Measurements from ENCODE around the gene THOC6.
"Not testable (repeated sequence)": the region's sequence is repeated elsewhere in the genome, so short reads cannot be mapped to it uniquely, and the experiment has no call there.

THOC6 gene

GRCh38 chr16:3057181-3058138, 33.6 kb downstream of the THOC6 start:
- no peak for DNase-seq

DNA sequence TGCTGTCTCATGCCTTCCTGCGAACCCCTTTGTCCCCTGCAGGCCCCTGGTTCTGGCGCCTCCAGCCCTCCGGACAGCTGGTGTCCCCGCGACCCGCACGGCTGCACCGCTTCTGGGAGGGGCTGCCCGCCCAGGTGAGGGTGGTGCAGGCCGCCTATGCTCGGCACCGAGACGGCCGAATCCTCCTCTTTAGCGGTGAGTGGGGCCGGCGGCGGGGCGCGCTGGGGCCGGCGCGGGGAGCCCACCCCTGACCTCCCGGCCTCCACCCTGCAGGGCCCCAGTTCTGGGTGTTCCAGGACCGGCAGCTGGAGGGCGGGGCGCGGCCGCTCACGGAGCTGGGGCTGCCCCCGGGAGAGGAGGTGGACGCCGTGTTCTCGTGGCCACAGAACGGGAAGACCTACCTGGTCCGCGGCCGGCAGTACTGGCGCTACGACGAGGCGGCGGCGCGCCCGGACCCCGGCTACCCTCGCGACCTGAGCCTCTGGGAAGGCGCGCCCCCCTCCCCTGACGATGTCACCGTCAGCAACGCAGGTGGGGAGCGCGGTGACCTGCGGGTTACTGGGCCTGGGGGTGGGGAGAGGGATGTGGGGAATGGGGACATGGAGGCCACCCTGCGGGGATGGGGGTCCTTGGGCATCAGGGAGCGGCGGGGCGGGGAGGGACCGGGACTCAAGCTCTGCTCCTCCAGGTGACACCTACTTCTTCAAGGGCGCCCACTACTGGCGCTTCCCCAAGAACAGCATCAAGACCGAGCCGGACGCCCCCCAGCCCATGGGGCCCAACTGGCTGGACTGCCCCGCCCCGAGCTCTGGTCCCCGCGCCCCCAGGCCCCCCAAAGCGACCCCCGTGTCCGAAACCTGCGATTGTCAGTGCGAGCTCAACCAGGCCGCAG, 34.5 kb downstream of the THOC6 start:
- DNase-seq: peak; percentile 55

GRCh38 chr16:3059041-3059722, 35.3 kb downstream of the THOC6 start:
- peak; percentile 79 for DNase-seq

DNA sequence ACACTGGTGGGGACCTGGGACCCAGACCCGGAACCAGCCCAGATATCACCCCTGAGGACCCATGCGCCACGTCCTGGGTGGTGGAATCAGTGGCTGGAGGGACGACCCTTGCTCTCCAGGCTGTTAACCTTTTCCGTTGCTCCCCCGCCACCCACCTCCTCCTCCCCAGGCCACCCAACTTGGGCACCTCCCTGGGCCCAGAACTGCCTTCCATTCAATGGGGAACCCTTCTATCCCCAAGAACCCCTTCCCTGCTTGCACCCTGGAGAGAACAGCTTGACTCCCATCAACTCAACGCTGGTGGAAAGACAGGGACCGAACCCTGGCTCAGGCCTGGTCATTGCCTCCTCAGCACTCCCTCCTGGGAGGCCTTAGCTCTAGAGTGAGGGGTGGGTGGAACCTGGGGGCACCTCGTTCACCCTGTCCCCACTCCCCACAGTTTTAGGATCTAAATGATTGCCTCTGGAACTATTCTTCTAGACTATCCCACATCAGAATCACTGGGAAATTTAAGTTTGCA, 35.9 kb downstream of the THOC6 start:
- DNase-seq: no peak

DNA sequence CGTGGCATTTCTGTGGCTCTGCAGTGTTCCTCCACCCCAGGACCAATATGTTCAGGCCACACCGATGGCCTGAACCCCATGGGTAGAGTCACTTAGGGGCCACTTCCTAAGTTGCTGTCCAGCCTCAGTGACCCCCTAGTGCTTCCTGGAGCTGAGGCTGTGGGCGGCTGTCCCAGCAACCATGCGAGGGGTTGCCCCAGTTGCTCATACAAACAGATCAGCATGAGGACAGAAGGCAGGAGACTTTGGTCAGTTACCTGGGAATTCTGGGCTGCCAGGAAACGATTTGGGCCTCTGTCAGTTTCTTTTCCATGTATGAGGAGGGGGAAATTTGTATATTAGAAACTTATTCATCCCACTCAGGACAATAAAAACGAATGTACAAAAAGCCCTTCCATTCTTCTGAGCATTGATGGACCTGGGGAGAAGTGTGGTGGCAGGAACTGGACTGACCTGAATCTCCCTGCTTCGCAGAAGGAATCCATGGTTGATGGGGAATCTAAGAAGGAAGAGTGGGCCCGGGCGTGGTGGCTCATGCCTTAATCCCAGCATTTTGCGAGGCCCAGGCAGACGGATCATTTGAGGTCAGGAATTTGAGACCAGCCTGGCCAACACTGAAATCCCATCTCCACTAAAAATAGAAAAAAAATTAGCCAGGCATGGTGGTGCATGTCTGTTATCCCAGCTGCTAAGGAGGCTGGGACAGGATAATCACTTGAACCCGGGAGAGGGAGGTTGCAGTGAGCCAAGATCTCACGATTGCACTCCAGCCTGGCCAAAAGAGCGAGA, 36.7 kb downstream of the THOC6 start:
- no peak for DNase-seq

DNA sequence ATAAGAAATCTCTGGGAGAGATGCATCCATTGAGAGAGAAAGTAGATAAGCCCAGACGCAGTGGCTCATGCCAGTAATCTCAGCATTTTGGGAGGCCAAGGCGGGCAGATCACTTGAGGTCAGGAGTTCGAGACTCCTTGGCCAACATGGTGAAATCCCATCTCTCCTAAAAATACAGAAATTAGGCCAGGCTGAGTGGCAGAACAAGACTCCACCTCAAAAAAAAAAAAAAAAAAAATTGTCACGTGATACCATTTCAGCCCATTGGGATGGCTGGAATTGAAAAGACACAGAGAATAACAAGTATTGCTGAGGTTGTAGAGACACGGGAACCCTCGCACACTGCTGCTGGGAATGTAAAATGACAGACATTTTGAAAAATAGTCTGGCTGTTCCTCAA, 38.7 kb downstream of the THOC6 start:
- DNase-seq: no peak

DNA sequence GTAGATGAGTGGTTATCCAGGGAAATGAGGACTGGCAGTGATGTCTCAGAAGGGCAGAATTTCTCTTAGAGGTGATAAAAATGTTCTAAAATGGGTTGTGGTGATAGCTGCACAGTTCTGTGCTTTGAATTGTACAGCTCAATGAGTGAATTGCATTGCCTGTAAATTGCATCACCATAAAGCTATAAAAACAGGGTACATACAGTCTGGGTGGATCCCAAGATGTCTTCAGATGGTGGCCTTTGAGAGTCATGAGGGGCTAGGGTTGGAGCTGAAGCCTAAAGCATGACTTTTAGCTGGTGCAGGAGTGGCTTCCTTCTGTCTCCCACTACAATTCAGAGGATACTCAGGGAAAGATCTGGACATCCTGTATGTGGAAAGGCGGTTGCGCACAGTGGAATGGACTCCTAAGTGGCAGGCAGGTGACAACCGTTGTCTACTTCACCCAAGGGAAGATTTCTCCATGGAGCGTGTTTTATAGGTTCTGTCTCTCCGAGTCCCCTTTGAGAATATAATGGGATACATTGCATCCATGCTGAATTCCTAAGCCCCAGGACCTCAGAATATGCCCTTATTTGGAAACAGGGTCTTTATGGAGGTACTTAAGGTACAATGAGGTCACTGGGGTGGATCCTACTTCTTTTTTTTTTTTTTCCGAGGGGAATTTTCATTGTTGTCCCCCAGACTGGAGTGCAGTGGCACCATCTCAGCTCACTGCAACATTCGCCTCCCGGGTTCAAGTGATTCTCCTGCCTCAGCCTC, 40.0 kb downstream of the THOC6 start:
- no peak for DNase-seq

DNA sequence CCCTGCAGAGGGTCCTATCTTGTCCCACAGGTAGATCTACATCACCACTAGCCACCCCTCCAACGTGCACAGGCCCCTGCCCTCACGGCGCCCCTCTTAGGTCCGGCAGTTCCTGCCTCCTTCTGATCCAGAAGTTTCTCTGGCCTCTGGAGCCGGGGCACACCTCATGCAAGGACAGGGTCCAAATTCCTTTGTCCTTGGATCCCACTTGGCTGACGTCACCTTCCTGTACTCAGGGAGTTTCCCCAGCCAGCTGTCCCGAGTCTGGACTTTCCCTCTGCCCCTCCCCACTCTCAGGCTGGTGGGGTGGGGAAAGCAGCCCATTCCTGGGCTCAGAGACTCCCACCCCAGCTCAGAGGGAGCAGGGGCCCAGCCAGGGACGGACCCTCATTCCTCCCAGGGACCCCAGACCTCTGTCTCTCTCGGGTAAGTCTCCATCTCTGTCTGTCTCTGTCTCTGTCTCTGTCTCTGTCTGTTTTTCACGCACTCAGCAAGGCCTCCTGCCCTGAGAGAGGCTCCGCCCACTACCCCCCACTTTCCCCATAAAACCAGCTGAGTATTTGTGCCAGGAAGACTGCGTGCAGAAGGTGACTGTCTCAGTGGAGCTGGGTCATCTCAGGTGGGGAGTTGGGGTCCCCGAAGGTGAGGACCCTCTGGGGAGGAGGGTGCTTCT, 41.4 kb downstream of the THOC6 start, which contains the start of gene IL32:
Gene IL32 (plus strand): TSS at position 572 of the 673 bp plus-strand sequence. CDS start 172 bp downstream, outside the sequence.
- no peak for DNase-seq

DNA sequence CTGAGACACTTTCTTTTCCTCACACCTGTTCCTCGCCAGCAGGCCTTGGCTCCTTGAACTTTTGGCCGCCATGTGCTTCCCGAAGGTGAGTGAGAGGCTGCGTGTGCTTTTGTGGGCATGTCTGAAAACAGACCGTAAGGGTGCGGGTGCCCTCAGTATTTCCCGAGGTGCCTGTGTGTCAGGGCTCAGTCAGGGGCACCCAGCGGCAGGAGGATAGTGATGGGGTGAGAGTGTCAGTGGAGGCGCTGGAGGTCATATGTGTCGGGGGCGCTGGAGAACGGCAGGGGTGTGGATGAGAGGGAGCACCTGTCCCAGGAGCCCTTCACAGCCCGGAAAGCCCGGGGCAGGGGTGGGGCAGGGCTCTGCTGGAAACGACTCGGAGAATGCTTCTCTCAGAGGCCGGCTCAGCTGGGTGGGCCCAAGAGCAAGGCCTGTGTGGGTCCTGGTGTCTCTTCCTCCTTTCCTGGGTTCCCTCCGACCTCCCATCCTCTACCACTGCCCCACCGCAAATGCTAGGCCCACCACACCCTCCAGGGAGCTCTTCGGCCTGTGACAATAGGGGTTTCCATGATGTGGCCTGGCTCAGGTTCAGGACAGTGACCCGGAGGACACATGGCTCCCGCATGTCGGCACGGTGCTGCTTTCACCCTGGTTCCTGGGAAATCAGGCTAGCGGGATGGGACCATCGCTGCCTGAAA, 42.1 kb downstream of the THOC6 start:
- DNase-seq: no peak

- no peak for DNase-seq
These were observed 42.6 kb downstream of the THOC6 start for GRCh38 chr16:3066440-3066748.

- no peak for DNase-seq
These were observed 44.7 kb downstream of the THOC6 start for GRCh38 chr16:3068487-3068886.

DNA sequence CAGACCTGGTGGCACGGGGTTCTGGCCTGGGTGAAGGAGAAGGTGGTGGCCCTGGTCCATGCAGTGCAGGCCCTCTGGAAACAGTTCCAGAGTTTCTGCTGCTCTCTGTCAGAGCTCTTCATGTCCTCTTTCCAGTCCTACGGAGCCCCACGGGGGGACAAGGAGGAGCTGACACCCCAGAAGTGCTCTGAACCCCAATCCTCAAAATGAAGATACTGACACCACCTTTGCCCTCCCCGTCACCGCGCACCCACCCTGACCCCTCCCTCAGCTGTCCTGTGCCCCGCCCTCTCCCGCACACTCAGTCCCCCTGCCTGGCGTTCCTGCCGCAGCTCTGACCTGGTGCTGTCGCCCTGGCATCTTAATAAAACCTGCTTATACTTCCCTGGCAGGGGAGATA, 45.3 kb downstream of the THOC6 start:
- DNase-seq: not testable (repeated sequence)

DNA sequence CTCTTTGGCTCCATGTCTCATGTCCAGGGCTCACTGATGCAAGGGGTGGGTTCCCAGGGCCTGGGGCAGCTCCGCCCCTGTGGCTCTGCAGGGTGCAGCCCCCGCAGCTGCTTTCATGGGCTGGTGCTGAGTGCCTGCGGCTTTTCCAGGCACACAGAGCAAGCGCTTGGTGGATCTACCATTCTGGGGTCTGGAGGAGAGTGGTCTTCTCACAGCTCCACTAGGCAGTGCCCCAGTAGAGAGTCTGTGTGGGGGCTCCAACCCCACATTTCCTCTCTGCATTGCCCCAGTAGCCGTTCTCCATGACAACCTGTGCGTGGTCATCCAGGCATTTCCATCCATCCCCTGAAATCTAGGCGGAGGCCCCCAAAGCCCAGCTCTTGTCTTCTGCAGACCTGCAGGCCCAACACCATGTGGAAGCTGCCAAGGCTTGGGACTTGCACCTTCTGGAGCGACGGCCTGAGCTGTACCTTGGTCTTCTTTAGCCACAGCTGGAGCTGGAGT, 46.8 kb downstream of the THOC6 start:
- no peak for DNase-seq

GRCh38 chr16:3071655-3072054, 47.8 kb downstream of the THOC6 start:
- DNase-seq: no peak

GRCh38 chr16:3072148-3072547, 48.3 kb downstream of the THOC6 start:
- not testable (repeated sequence) for DNase-seq

DNA sequence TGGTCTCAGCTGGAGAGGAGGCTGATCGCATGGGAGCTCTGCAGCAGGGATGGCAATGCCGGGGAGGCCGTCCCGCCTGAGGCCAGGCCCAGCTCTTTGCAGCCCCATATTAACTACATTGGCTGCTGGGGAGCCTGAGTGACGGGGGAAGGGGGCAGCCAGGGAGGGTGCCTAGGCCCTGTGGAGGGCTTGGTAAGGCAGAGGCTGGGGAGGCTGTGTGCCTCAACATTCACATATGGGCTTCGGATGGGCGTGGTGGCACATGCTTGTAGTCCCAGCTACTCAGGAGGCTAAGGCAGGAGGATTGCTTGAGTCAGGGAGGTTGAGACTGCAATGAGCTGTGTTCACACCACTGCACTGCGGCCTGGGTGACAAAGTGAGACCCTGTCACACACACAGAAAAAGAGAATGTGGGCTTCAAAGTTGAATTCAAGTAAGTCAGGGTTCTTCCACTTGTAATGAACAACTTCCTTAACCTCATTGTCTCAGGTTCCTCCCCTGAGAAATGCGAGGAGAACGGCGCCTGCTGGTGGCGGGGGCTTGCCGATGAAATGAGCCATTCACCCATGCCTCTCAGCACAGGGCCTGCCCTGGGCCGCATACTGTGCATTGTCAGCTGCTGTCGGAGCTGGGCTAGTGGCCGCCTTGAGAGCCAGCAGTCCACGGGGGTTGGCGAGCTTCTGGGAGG, 48.9 kb downstream of the THOC6 start:
- not testable (repeated sequence) for DNase-seq

GRCh38 chr16:3073448-3073847, 49.6 kb downstream of the THOC6 start:
- no peak for DNase-seq

DNA sequence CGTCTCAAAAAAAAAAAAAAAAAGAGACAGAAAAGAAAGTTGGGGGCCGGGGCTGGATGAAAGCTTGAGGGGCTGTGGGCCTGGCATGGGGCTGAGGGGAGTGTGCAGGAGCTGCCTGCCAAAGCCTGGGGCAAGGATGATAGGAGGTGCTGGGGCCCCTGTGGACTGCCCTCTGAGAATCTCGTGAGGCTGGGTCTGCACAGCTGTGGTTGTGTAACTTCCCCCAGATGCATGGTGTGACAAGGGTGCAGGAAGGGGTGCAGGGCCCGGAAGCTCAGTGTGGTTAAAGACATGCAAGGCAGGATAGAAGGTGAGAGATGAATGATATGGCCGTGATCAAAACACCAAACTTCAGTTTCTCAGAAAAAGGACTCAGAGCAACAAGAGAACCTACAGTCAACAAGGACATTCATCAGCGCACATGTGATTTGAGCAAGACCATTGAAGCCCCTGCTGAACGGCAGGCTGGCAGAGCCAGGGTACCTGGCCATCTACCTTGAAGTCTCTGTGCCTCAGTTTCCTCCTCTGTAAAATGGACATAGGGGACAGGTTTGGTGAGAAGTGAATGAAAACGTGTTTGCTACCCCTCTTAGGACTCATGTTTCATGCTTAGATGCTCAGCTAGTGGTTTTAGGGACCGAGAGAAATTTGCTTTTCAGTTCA, 51.2 kb downstream of the THOC6 start:
- peak; percentile 41 for DNase-seq

- DNase-seq: no peak
These were observed 51.7 kb downstream of the THOC6 start for GRCh38 chr16:3075523-3075915.

All from hematopoietic multipotent progenitor cell treated with erythropoietin and hydrocortisone succinate and interleukin-3 and kit ligand, for 8 days (in vitro differentiated cells).